ENCODE results near the gene PNN. TPM values are rescaled to one million over a fixed set of nuclear protein-coding genes. Genes with fewer than 3 reads are reported as not detected.
A peak's percentile ranks its signal among the peaks of the same experiment; 100 is the strongest.

The PNN gene
- total RNA-seq, 1 experiment from 2014 or later, result 167 TPM

- DNase-seq, result no peak
- H4K91ac ChIP-seq (ENCODE audit: insufficient read length, low read depth, low read length), result no peak overlapping the region
- H3K9ac ChIP-seq (ENCODE audit: extremely low read depth, insufficient read length, low read length), result peak overlapping the region; percentile 99
- no peak overlapping the region for H2BK15ac ChIP-seq (ENCODE audit: low read depth, low read length)
- no peaks in the 10 kb centered on the region for H3K4me1 ChIP-seq (ENCODE audit: insufficient read depth, low read length)
- H2AFZ ChIP-seq (ENCODE audit: low read length), result no peak overlapping the region
- H3K4me1 Mint-ChIP-seq, result peaks cover 14 to 26% of the 10 kb centered on the region in 2 experiments
- H3K4ac ChIP-seq (ENCODE audit: low read depth, low read length), result no peak overlapping the region
- no peak overlapping the region for H4K8ac ChIP-seq (replicated peaks; ENCODE audit: insufficient read length, low read depth, low read length)
- peaks cover 3% of the 10 kb centered on the region for H3K23me2 ChIP-seq (ENCODE audit: insufficient read length, low read depth, low read length, poor library complexity, severe bottlenecking)
- no peak overlapping the region for H3K18ac ChIP-seq (ENCODE audit: insufficient read length, low read depth, low read length)
- no peak overlapping the region for H2BK12ac ChIP-seq (ENCODE audit: insufficient read length, low read depth, low read length)
- no peak overlapping the region for H2AK5ac ChIP-seq (ENCODE audit: insufficient read length, low read length)
- H2BK20ac ChIP-seq (ENCODE audit: low read depth, low read length, poor library complexity, severe bottlenecking), result no peak overlapping the region
- no peaks in the 10 kb centered on the region for H4K20me1 ChIP-seq (ENCODE audit: control insufficient read depth, insufficient read depth, insufficient read length)
- H2BK5ac ChIP-seq (ENCODE audit: insufficient read length, low read length), result no peak overlapping the region
- TF ChIP-seq CTCF (conservative IDR thresholded peaks at IDR 0.05), result no peak
- H3K14ac ChIP-seq (ENCODE audit: insufficient read depth, low read length), result no peak overlapping the region
- no peaks in the 10 kb centered on the region for H3K9me3 ChIP-seq (ENCODE audit: control insufficient read depth, low read depth, low read length)
- peak overlapping the region; percentile 99 to 100 (median 100) for H3K27ac Mint-ChIP-seq
- H3K79me1 ChIP-seq (ENCODE audit: insufficient read depth, low read depth, low read length, poor library complexity, severe bottlenecking), result peaks cover 3% of the 10 kb centered on the region
- no peak overlapping the region for H3K56ac ChIP-seq (ENCODE audit: insufficient read length, low read depth, low read length)
- WGBS (ENCODE audit: extremely low coverage, insufficient read length, low lambda C conversion rate), result no CpG with 5 or more reads among the region's 5 CpGs
- H3K27ac ChIP-seq (ENCODE audit: insufficient read length, low read depth, low read length), result no peak overlapping the region
- H2BK120ac ChIP-seq (ENCODE audit: low read depth, low read length, poor library complexity, severe bottlenecking), result no peak overlapping the region
- H3K79me2 ChIP-seq (ENCODE audit: insufficient read depth, low read length), result peaks cover 10% of the 10 kb centered on the region; the same call in 1 of the 2 replicates
- H3K4me2 ChIP-seq (ENCODE audit: insufficient read depth, insufficient read length, low read length), result peak overlapping the region; percentile 81
- peak overlapping the region; percentile 98 for H3K4me3 Mint-ChIP-seq
- peaks cover 0 to 3% of the 10 kb centered on the region in 2 experiments; a peak in 2 of 5 replicates for H3K9me3 Mint-ChIP-seq
- no peaks in the 10 kb centered on the region for H3K27me3 ChIP-seq (ENCODE audit: insufficient read depth, low read length)
- no peak overlapping the region for H4K5ac ChIP-seq (ENCODE audit: insufficient read length, low read depth, low read length)
- H3K23ac ChIP-seq (ENCODE audit: insufficient read length, low read depth, low read length), result no peak overlapping the region
- no peaks in the 10 kb centered on the region for H3K27me3 Mint-ChIP-seq (ENCODE audit: low read depth)
- peaks cover 0 to 42% (median 4%) of the 10 kb centered on the region in 3 experiments; a peak in 6 of 7 replicates for H3K36me3 Mint-ChIP-seq (ENCODE audit: insufficient read depth in 1 of 3, low read depth in 3 of 3)
- no peak overlapping the region for H3T11ph ChIP-seq (ENCODE audit: low read length)
These were observed 1.5 kb downstream of the PNN start for GRCh38 chr14:39176263-39177167.

Data from H9 (cell line).